Spleen (tissue), 7 donors: ENCODE results near the gene SEM1.

Experiments
- CTCF ChIP-seq, 11 experiments: fragments of 200-600 bp in 7 of 11; fragments of 450-650 bp in 4 of 11; sonication (generic) in 4 of 11; IDR thresholded peaks in 8 of 11; conservative IDR thresholded peaks in 3 of 11; 1 replicate in 7 of 11; 2 replicates in 4 of 11; pipeline versions ENCODE4 v1.4.0 to v1.8.0; 2016 to 2021; ENCODE audit warnings: antibody characterized with exemption in 11 of 11, inconsistent platforms in 4 of 11, mild to moderate bottlenecking in 1 of 11
- POLR2A ChIP-seq, 3 donors: fragments of 450-650 bp; IDR thresholded peaks; one replicate each; pipeline ENCODE4 v1.5.1; 2017; ENCODE audit warnings: antibody characterized with exemption in 3 of 3, mild to moderate bottlenecking in 1 of 3
- POLR2AphosphoS5 ChIP-seq, 3 donors: sonication (generic); formaldehyde crosslinking; IDR thresholded peaks; one replicate each; pipeline ENCODE4 v1.5.1; 2017; ENCODE audit warnings: antibody characterized with exemption in 3 of 3
- donor health status: DM: no; HTN: no; CAD: no; lungs with moderate emphysema.
- donor health status: DM: no; HTN: no; CAD: no.
- donor health status: DM: no; HTN: no; CAD: no.

- TF ChIP-seq CTCF (IDR thresholded peaks at IDR 0.05 in 8 of 11, conservative IDR thresholded peaks at IDR 0.05 in 3 of 11) (no peak), POLR2A (IDR thresholded peaks at IDR 0.05) (no peak), POLR2AphosphoS5 (IDR thresholded peaks at IDR 0.05) (no peak)
These were observed 3.4 kb upstream of the SEM1 start for GRCh38 chr7:96713037-96713436.
